Cardiac muscle cell (in vitro differentiated cells and primary cell): ENCODE results near the gene MIPEP. TPM values are rescaled to one million over a fixed set of nuclear protein-coding genes. Genes with fewer than 3 reads are reported as not detected.

Experiments used
- DNase-seq, 2 donors: peaks; one replicate each; pipeline versions ENCODE4 v3.0.0 to v3.0.0-alpha.2; 2010 to 2017; ENCODE audit warnings: low read depth in 1 of 2, low spot score in 1 of 2
- H3K27ac ChIP-seq: fragments of 200-600 bp; sonication (generic); 2 replicates; pipeline ENCODE4 v1.5.1; 2016
- H3K27me3 ChIP-seq: fragments of 200-600 bp; sonication (generic); 2 replicates; pipeline ENCODE4 v1.6.0; 2016; ENCODE audit warnings: control low read depth
- H3K36me3 ChIP-seq: fragments of 200-600 bp; sonication (generic); 2 replicates; pipeline ENCODE4 v1.5.1; 2016; ENCODE audit warnings: control low read depth
- H3K4me1 ChIP-seq: fragments of 200-600 bp; sonication (generic); 2 replicates; pipeline ENCODE4 v1.8.1; 2017; ENCODE audit warnings: low read depth, mild to moderate bottlenecking, mixed run types
- H3K4me3 ChIP-seq: fragments of 200-600 bp; sonication (generic); 2 replicates; pipeline ENCODE4 v1.5.1; 2016; ENCODE audit warnings: mild to moderate bottlenecking
- H3K9me3 ChIP-seq: fragments of 200-600 bp; sonication (generic); 2 replicates; pipeline ENCODE4 v1.5.1; 2017; ENCODE audit warnings: low read depth, mild to moderate bottlenecking, control low read depth
- CTCF ChIP-seq: IDR thresholded peaks from 2 replicates; pipeline ENCODE4 v1.5.1; 2012; ENCODE audit warnings: low read depth, mild to moderate bottlenecking, low read length
- polyA plus RNA-seq: library from polyadenylated mRNA; unstranded; fragments of >200 nt; fragmentation: Nextera tagmentation; extraction: Ambion mirVana; gene quantifications from 2 replicates; pipeline ENCODE4 v1.2.1, GENCODE V29; 2016
- total RNA-seq: library from RNA; depleted of rRNA; stranded (reverse); fragments of >200 nt; gene quantifications from 2 replicates; pipeline ENCODE4 v1.2.3, GENCODE V29; 2016

MIPEP gene
- total and polyA plus RNA-seq, 2 experiments from 2014 or later: 12.5 to 22.9 TPM

- Histone ChIP-seq H3K9me3 (no peaks in the 10 kb centered on the region), H3K4me1 (peaks cover 11% of the 10 kb centered on the region), H3K27ac (peak overlapping the region; percentile 64), H3K27me3 (no peaks in the 10 kb centered on the region), H3K4me3 (no peak overlapping the region), H3K36me3 (no peaks in the 10 kb centered on the region)
- no peak for TF ChIP-seq CTCF
- no peak for DNase-seq
Measured at GRCh38 chr13:23811366-23812062, 77.7 kb downstream of the MIPEP start.

GRCh38 chr13:23810685-23811240 lies 78.4 kb downstream of the MIPEP start:
- Histone ChIP-seq H3K4me3 (no peak overlapping the region), H3K27ac (peak overlapping the region; percentile 64), H3K36me3 (peaks cover 2% of the 10 kb centered on the region), H3K27me3 (no peaks in the 10 kb centered on the region), H3K9me3 (no peaks in the 10 kb centered on the region), H3K4me1 (peaks cover 11% of the 10 kb centered on the region)
- no peak for TF ChIP-seq CTCF
- peak in 1 of 2 donors; percentile 9 for DNase-seq

GRCh38 chr13:23808803-23809202 lies 80.4 kb downstream of the MIPEP start:
- peaks cover 11% of the 10 kb centered on the region for H3K4me1 ChIP-seq
- no peak for DNase-seq
- no peak overlapping the region for H3K4me3 ChIP-seq
- no peaks in the 10 kb centered on the region for H3K9me3 ChIP-seq
- TF ChIP-seq CTCF: no peak
- H3K36me3 ChIP-seq: peaks cover 3% of the 10 kb centered on the region
- H3K27ac ChIP-seq: no peak overlapping the region
- no peaks in the 10 kb centered on the region for H3K27me3 ChIP-seq

GRCh38 chr13:23806874-23807526 lies 82.2 kb downstream of the MIPEP start:
- no peak overlapping the region for H3K4me3 ChIP-seq
- peaks cover 3% of the 10 kb centered on the region for H3K36me3 ChIP-seq
- TF ChIP-seq CTCF: no peak
- H3K27me3 ChIP-seq: no peaks in the 10 kb centered on the region
- H3K27ac ChIP-seq: no peak overlapping the region
- peaks cover 11% of the 10 kb centered on the region for H3K4me1 ChIP-seq
- no peaks in the 10 kb centered on the region for H3K9me3 ChIP-seq
- DNase-seq: no peak

- Histone ChIP-seq H3K27me3 (no peaks in the 10 kb centered on the region), H3K9me3 (no peaks in the 10 kb centered on the region), H3K27ac (no peak overlapping the region), H3K4me1 (no peaks in the 10 kb centered on the region), H3K4me3 (no peak overlapping the region), H3K36me3 (peaks cover 3% of the 10 kb centered on the region)
- DNase-seq: no peak
- TF ChIP-seq CTCF: no peak
Measured at GRCh38 chr13:23805821-23806220, 83.4 kb downstream of the MIPEP start.
